Right cardiac atrium (tissue), 5 donors: ENCODE data around the gene ARL8B. TPM values are rescaled to one million over a fixed set of nuclear protein-coding genes. Genes with fewer than 3 reads are reported as not detected.

Experiments
- ATAC-seq, 2 donors: fragments of 200-7000 bp; cut with Tn5 transposase; one replicate each; pipeline versions ENCODE4 v1.8.0 to v1.9.1; 2020; ENCODE audit warnings: moderate library complexity in 2 of 2, mild to moderate bottlenecking in 1 of 2
- DNase-seq, 3 donors: peaks; one replicate each; pipeline ENCODE4 v3.0.0-alpha.2; 2020
- H3K27ac ChIP-seq: one replicate; pipeline ENCODE4 v1.5.1; 2013; ENCODE audit warnings: mild to moderate bottlenecking, low read length, control low read depth, moderate library complexity
- H3K27me3 ChIP-seq: one replicate; pipeline ENCODE4 v1.6.1; 2013; ENCODE audit not compliant: control insufficient read depth, insufficient read depth
- H3K4me1 ChIP-seq: one replicate; pipeline ENCODE4 v1.6.1; 2013; ENCODE audit warnings: low read length; ENCODE audit not compliant: control insufficient read depth, insufficient read depth
- H3K4me3 ChIP-seq: one replicate; pipeline ENCODE4 v1.5.1; 2013; ENCODE audit warnings: low read length, control low read depth
- H3K9me3 ChIP-seq: one replicate; pipeline ENCODE4 v1.6.1; 2013; ENCODE audit warnings: low read length; ENCODE audit not compliant: control insufficient read depth
- WGBS: extraction: QIAGEN DNeasy Blood & Tissue Kit; methylation state at CpG from one replicate; pipeline ENCODE4 v1.1.7; 2013; 5-methylcytosine and 5-hydroxymethylcytosine counted together
- intact Hi-C, 4 donors: fragments of 100-400 bp; cut with DNase I; formaldehyde crosslinking; loops; one replicate each; pipeline versions ENCODE4 v1.11.0 to v1.14.0; 2022 to 2023
- polyA plus RNA-seq: library from polyadenylated mRNA; stranded (reverse); fragments of 200-250 nt; gene quantifications from one replicate; pipeline ENCODE4 v1.2.3, GENCODE V29; 2013
- total RNA-seq, 4 donors: library from RNA; stranded (reverse); fragmentation: NEBNext Ultra II Directional; extraction: Animal tissue kit (Norgen Biotek cat#: 25700); gene quantifications; one replicate each; pipeline ENCODE4 v1.2.1, GENCODE V29; 2021
- donor health status: healthy with polysubstance abuse.
- donor health status: DM: no; HTN: yes; CAD: no.
- donor health status: DM: no; HTN: no; CAD: no.
- donor health status: DM: no; HTN: yes; CAD: no; lungs with severe emphysema.
- donor health status: DM: yes; HTN: yes; CAD: no.

ARL8B gene
- total and polyA plus RNA-seq, 5 donors, result 49.1 to 67.8 (median 59.9) TPM

- Histone ChIP-seq H3K4me1 (peaks cover 7% of the 10 kb centered on the region), H3K4me3 (no peak overlapping the region), H3K27ac (no peak overlapping the region), H3K27me3 (no peaks in the 10 kb centered on the region), H3K9me3 (no peaks in the 10 kb centered on the region)
- ATAC-seq (peak in 1 of 2 donors; percentile 20), DNase-seq (no peak)
- 81% methylated on average over 7 of the region's 7 CpGs for WGBS
- intact Hi-C loops, result loop anchor here in 1 of 4 donors (10.0 kb wide), 1 partner anchor 51 kb away; the partner anchor contains the start of gene EDEM1
These were observed 11.3 kb downstream of the ARL8B start for GRCh38 chr3:5133239-5134018.

GRCh38 chr3:5134019-5134391, 11.9 kb downstream of the ARL8B start:
- Histone ChIP-seq H3K27me3 (no peaks in the 10 kb centered on the region), H3K9me3 (no peaks in the 10 kb centered on the region), H3K27ac (no peak overlapping the region), H3K4me1 (peaks cover 7% of the 10 kb centered on the region), H3K4me3 (no peak overlapping the region)
- WGBS, result 92% methylated on average over 3 of the region's 3 CpGs
- ATAC-seq, result no peak
- no peak for DNase-seq
- intact Hi-C loops, result loop anchor here in 1 of 4 donors (10.0 kb wide), 1 partner anchor 51 kb away; the partner anchor contains the start of gene EDEM1

GRCh38 chr3:5134499-5134898, 12.4 kb downstream of the ARL8B start:
- WGBS, result 86% methylated on average over 3 of the region's 3 CpGs
- no peak for ATAC-seq
- H3K4me1 ChIP-seq, result peaks cover 7% of the 10 kb centered on the region
- no peaks in the 10 kb centered on the region for H3K9me3 ChIP-seq
- no peak for DNase-seq
- no peak overlapping the region for H3K4me3 ChIP-seq
- no peaks in the 10 kb centered on the region for H3K27me3 ChIP-seq
- H3K27ac ChIP-seq, result no peak overlapping the region
- intact Hi-C loops, result loop anchor here in 1 of 4 donors (10.0 kb wide), 1 partner anchor 50 kb away; the partner anchor contains the start of gene EDEM1

GRCh38 chr3:5136211-5136918, 14.3 kb downstream of the ARL8B start:
- ATAC-seq, result peak in 1 of 2 donors; percentile 9

GRCh38 chr3:5136919-5137429, 14.9 kb downstream of the ARL8B start:
- Histone ChIP-seq H3K27ac (no peak overlapping the region), H3K27me3 (no peaks in the 10 kb centered on the region), H3K4me1 (peaks cover 7% of the 10 kb centered on the region), H3K9me3 (no peaks in the 10 kb centered on the region), H3K4me3 (no peak overlapping the region)
- ATAC-seq (peak in 1 of 2 donors; percentile 36), DNase-seq (no peak)
- intact Hi-C loops, result loop anchor here in 1 of 4 donors (10.0 kb wide), 1 partner anchor 48 kb away; the partner anchor contains the start of gene EDEM1
- 86% methylated on average over 2 of the region's 2 CpGs for WGBS

More at GRCh38 chr3:5136211-5136918, 14.3 kb downstream of the ARL8B start:
- intact Hi-C loops, result loop anchor here in 1 of 4 donors (10.0 kb wide), 1 partner anchor 48 kb away; the partner anchor contains the start of gene EDEM1
- 58% methylated on average over 6 of the region's 6 CpGs for WGBS
- H3K27me3 ChIP-seq, result no peaks in the 10 kb centered on the region
- H3K4me1 ChIP-seq, result peaks cover 7% of the 10 kb centered on the region
- H3K27ac ChIP-seq, result no peak overlapping the region
- DNase-seq, result no peak
- H3K9me3 ChIP-seq, result no peaks in the 10 kb centered on the region
- H3K4me3 ChIP-seq, result no peak overlapping the region

- Histone ChIP-seq H3K9me3 (no peaks in the 10 kb centered on the region), H3K27me3 (no peaks in the 10 kb centered on the region), H3K27ac (no peak overlapping the region), H3K4me3 (no peak overlapping the region), H3K4me1 (peaks cover 9% of the 10 kb centered on the region)
- WGBS, result 43% methylated on average over 5 of the region's 5 CpGs
- intact Hi-C loops, result loop anchor here in 1 of 4 donors (10.0 kb wide), 1 partner anchor 46 kb away; the partner anchor contains the start of gene EDEM1
- DNase-seq, result no peak
- ATAC-seq, result peak; percentile 48 to 53
These were observed 16.3 kb downstream of the ARL8B start for GRCh38 chr3:5138214-5138981.

GRCh38 chr3:5140230-5140621, 18.1 kb downstream of the ARL8B start:
- H3K9me3 ChIP-seq, result no peaks in the 10 kb centered on the region
- H3K4me1 ChIP-seq, result peaks cover 4% of the 10 kb centered on the region
- H3K27me3 ChIP-seq, result no peaks in the 10 kb centered on the region
- ATAC-seq (no peak), DNase-seq (no peak)
- intact Hi-C loops, result no loop called here
- WGBS, result 80% methylated on average over 4 of the region's 4 CpGs
- H3K4me3 ChIP-seq, result no peak overlapping the region
- H3K27ac ChIP-seq, result no peak overlapping the region

GRCh38 chr3:5140839-5141238, 18.7 kb downstream of the ARL8B start:
- 97% methylated on average over 6 of the region's 6 CpGs for WGBS
- no peak for DNase-seq
- Histone ChIP-seq H3K4me3 (no peak overlapping the region), H3K4me1 (peaks cover 4% of the 10 kb centered on the region), H3K27me3 (no peaks in the 10 kb centered on the region), H3K9me3 (no peaks in the 10 kb centered on the region), H3K27ac (no peak overlapping the region)
- intact Hi-C loops, result no loop called here
- ATAC-seq, result no peak

- no peak for ATAC-seq
- H3K4me3 ChIP-seq, result no peak overlapping the region
- peaks cover 4% of the 10 kb centered on the region for H3K4me1 ChIP-seq
- no peaks in the 10 kb centered on the region for H3K27me3 ChIP-seq
- WGBS, result 96% methylated on average over 4 of the region's 4 CpGs
- no peak for DNase-seq
- no peak overlapping the region for H3K27ac ChIP-seq
- intact Hi-C loops, result no loop called here
- no peaks in the 10 kb centered on the region for H3K9me3 ChIP-seq
These were observed 19.7 kb downstream of the ARL8B start for GRCh38 chr3:5141760-5142159.

- H3K4me3 ChIP-seq, result no peak overlapping the region
- intact Hi-C loops, result no loop called here
- H3K4me1 ChIP-seq, result peaks cover 7% of the 10 kb centered on the region
- ATAC-seq (no peak), DNase-seq (no peak)
- no peaks in the 10 kb centered on the region for H3K9me3 ChIP-seq
- no peaks in the 10 kb centered on the region for H3K27me3 ChIP-seq
- over 99% methylated on average over 4 of the region's 4 CpGs for WGBS
- H3K27ac ChIP-seq, result no peak overlapping the region
These were observed 21.4 kb downstream of the ARL8B start for GRCh38 chr3:5143464-5143863.
